ENCODE measurements around the gene RNF10. TPM values are rescaled to one million over a fixed set of nuclear protein-coding genes. Genes with fewer than 3 reads are reported as not detected.

The RNF10 gene
- total RNA-seq, 1 donor from 2014 or later = 177 TPM

DNA sequence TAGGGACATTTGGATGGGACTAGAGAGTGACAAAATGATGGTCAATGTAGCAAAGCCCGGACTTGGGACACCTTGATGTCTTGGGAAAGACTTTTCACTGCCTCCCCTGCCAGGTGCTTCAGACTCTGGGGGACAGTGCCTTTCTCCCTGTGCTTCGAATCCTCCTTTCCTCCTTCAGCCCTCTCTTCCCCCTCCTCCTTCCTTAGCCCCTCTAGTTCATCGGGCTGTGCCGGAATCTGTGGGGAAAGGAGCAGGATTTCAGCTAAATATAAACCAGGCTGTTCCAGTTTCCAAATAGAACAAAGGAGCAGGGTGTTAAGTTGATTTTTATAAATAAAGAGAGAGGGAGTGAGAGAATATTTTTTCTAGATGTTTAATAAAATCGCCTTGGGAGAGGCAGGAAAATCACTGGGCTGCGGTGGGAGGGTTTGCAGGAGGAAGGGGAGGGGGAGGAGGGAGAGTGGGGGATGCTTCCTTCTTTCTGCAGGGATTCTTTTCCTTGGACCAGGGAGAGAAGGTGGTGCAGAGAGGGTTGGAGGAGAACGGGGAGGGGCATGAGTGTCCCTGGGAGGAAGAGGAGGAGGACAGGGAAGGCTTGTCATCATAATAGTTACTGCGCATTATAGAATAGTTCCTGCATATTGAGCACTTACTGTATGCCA is 84.9 kb downstream of the RNF10 start:
- Mint-ChIP-seq H3K36me3 (ENCODE audit: unreplicated experiment) (no peaks in the 10 kb centered on the region), H3K27ac (ENCODE audit: unreplicated experiment) (no peak overlapping the region), H3K27me3 (ENCODE audit: unreplicated experiment) (peaks cover 48% of the 10 kb centered on the region), H3K9me3 (ENCODE audit: unreplicated experiment) (no peaks in the 10 kb centered on the region), H3K4me3 (ENCODE audit: unreplicated experiment) (no peak overlapping the region), H3K4me1 (ENCODE audit: unreplicated experiment) (no peaks in the 10 kb centered on the region)
- no peak for DNase-seq (ENCODE audit: extremely low spot score, unreplicated experiment)
- TF ChIP-seq, protein P1, sequence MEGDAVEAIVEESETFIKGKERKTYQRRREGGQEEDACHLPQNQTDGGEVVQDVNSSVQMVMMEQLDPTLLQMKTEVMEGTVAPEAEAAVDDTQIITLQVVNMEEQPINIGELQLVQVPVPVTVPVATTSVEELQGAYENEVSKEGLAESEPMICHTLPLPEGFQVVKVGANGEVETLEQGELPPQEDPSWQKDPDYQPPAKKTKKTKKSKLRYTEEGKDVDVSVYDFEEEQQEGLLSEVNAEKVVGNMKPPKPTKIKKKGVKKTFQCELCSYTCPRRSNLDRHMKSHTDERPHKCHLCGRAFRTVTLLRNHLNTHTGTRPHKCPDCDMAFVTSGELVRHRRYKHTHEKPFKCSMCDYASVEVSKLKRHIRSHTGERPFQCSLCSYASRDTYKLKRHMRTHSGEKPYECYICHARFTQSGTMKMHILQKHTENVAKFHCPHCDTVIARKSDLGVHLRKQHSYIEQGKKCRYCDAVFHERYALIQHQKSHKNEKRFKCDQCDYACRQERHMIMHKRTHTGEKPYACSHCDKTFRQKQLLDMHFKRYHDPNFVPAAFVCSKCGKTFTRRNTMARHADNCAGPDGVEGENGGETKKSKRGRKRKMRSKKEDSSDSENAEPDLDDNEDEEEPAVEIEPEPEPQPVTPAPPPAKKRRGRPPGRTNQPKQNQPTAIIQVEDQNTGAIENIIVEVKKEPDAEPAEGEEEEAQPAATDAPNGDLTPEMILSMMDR (IDR thresholded peaks at IDR 0.05) = no peak

DNA sequence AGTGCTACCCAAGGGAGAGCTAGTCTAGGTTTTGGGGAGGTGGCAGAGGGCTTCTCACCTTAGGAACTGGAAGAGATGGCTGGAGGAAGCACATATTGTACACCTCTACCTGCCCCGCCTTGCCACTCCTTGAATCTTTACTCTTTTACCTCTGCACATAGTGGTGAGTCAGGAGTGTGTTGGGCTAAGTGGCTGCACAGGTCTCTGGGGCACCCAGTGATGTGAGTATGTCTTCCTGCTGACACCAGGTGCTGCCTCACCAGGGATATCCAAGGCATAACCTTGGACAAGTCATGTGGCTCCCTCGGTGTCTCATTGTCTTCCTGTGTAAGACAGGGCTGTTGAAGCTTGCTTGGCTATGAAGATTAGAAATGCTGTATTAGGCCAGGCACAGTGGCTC is 86.5 kb downstream of the RNF10 start:
- TF ChIP-seq, protein P1 (IDR thresholded peaks at IDR 0.05) = no peak
- Mint-ChIP-seq H3K9me3 (ENCODE audit: unreplicated experiment) (no peaks in the 10 kb centered on the region), H3K27ac (ENCODE audit: unreplicated experiment) (no peak overlapping the region), H3K4me3 (ENCODE audit: unreplicated experiment) (no peak overlapping the region), H3K4me1 (ENCODE audit: unreplicated experiment) (no peaks in the 10 kb centered on the region), H3K27me3 (ENCODE audit: unreplicated experiment) (peaks cover 42% of the 10 kb centered on the region), H3K36me3 (ENCODE audit: unreplicated experiment) (no peaks in the 10 kb centered on the region)
- DNase-seq (ENCODE audit: extremely low spot score, unreplicated experiment) = no peak

DNA sequence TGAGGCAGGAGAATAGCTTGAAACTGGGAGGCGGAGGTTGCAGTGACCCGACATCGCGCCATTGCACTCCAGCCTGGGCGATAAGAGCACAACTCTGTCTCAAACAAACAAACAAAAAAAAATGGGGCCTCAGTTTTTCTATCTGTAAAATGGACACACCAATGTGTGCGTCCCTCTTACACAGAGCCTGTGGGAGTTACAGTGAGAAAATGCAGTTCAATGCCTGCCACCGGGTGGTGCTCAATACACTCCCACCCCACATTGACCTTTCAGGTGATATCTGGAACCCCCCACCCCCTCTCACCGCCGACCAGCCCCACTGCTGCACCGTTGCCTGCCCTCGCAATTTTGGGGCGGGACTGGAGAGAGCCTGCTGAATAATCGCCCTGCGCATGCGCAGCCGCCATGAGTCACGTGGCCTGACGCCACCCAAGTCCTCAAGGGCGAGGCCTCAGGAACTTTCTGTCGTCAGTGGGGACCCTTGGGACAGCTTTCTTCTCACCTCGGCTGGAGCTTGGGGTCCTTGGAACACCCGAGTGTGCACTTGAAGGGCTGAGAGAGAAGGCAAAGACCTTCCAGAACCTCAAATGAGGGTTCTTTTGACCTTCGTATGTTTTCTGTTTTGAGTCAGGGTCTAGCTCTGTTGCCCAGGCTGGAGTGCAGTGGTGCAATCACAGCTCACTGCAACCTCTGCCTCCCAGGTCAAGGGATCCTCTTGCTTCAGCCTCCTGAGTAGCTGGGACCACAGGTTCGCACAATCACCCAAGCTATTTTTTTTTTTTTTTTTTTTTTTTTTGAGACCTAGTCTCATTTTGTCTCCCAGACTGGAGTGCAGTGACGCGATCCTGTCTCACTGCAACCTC is 91.6 kb downstream of the RNF10 start:
- no peak for DNase-seq (ENCODE audit: extremely low spot score, unreplicated experiment)
- TF ChIP-seq, protein P1 (IDR thresholded peaks at IDR 0.05) = no peak
- Mint-ChIP-seq H3K36me3 (ENCODE audit: unreplicated experiment) (no peaks in the 10 kb centered on the region), H3K4me3 (ENCODE audit: unreplicated experiment) (no peak overlapping the region), H3K4me1 (ENCODE audit: unreplicated experiment) (no peaks in the 10 kb centered on the region), H3K9me3 (ENCODE audit: unreplicated experiment) (no peaks in the 10 kb centered on the region), H3K27me3 (ENCODE audit: unreplicated experiment) (peaks cover 25% of the 10 kb centered on the region), H3K27ac (ENCODE audit: unreplicated experiment) (no peak overlapping the region)

Other genes with a start within 250 kb of the RNF10 start
- 6,059 and 6,780 TPM in 2 replicates for gene RNU4-2, start 242.5 kb upstream of the RNF10 start, total RNA-seq
- 2,875 and 3,252 TPM in 2 replicates for gene RNU4-1, start 241.1 kb upstream of the RNF10 start, total RNA-seq
- gene SIRT4, start 232.0 kb upstream of the RNF10 start, total RNA-seq = 0.94 and 0.97 TPM in 2 replicates
- 0.67 and 1.2 TPM in 2 replicates for gene PLA2G1B, start 206.6 kb upstream of the RNF10 start, total RNA-seq
- 1.0 and 1.3 TPM in 2 replicates for gene MSI1, start 165.2 kb upstream of the RNF10 start, total RNA-seq
- 299 and 307 TPM in 2 replicates for gene COX6A1, start 96.2 kb upstream of the RNF10 start, total RNA-seq
- 23.9 and 25.6 TPM in 2 replicates for gene TRIAP1, start 88.0 kb upstream of the RNF10 start, total RNA-seq
- gene GATC, start 87.9 kb upstream of the RNF10 start, total RNA-seq = 16.1 and 21.1 TPM in 2 replicates
- gene SRSF9, start 64.6 kb upstream of the RNF10 start, total RNA-seq = 143 and 151 TPM in 2 replicates
- gene DYNLL1, start 38.2 kb upstream of the RNF10 start, total RNA-seq = 324 and 325 TPM in 2 replicates
- gene COQ5, start 5.2 kb upstream of the RNF10 start, total RNA-seq = 20.4 and 24.0 TPM in 2 replicates
- gene POP5, start 47.0 kb downstream of the RNF10 start, total RNA-seq = 36.9 and 42.0 TPM in 2 replicates
- not detected in 2 replicates for gene CABP1, start 106.3 kb downstream of the RNF10 start, total RNA-seq
- 129 TPM in 2 replicates for gene MLEC, start 152.8 kb downstream of the RNF10 start, total RNA-seq
- gene UNC119B, start 176.1 kb downstream of the RNF10 start, total RNA-seq = 26.8 and 27.9 TPM in 2 replicates
- 4.6 and 4.9 TPM in 2 replicates for gene ACADS, start 191.5 kb downstream of the RNF10 start, total RNA-seq